ENCODE measurements around the gene PADI4.

The PADI4 gene

GRCh38 chr1:17287130-17287776, 20.7 kb upstream of the PADI4 start:
- DNase-seq: no peak

GRCh38 chr1:17289721-17290120, 18.3 kb upstream of the PADI4 start:
- DNase-seq: no peak

GRCh38 chr1:17290553-17290952, 17.4 kb upstream of the PADI4 start:
- no peak for DNase-seq

GRCh38 chr1:17292299-17293160, 15.5 kb upstream of the PADI4 start:
- DNase-seq: no peak

- no peak for DNase-seq
Measured at GRCh38 chr1:17293681-17294425, 14.1 kb upstream of the PADI4 start.

GRCh38 chr1:17295292-17295691, 12.7 kb upstream of the PADI4 start:
- DNase-seq: no peak

- DNase-seq: no peak
Measured at GRCh38 chr1:17296086-17296485, 11.9 kb upstream of the PADI4 start.

- no peak for DNase-seq
Measured at GRCh38 chr1:17297991-17298390, 10.0 kb upstream of the PADI4 start.

GRCh38 chr1:17301767-17302166, 6.2 kb upstream of the PADI4 start:
- no peak for DNase-seq

GRCh38 chr1:17304151-17304825, 3.7 kb upstream of the PADI4 start:
- DNase-seq: peak; percentile 75

- DNase-seq: no peak
Measured at GRCh38 chr1:17304826-17305175, 3.2 kb upstream of the PADI4 start.

- DNase-seq: no peak
Measured at GRCh38 chr1:17305576-17306095, 2.4 kb upstream of the PADI4 start.

GRCh38 chr1:17306407-17306806, 1.6 kb upstream of the PADI4 start:
- no peak for DNase-seq

- no peak for DNase-seq
Measured at GRCh38 chr1:17306921-17307320, 1.1 kb upstream of the PADI4 start.

- DNase-seq: no peak
Measured at GRCh38 chr1:17307329-17307728, 668 bp upstream of the PADI4 start.

GRCh38 chr1:17308593-17308992, 596 bp downstream of the PADI4 start:
- DNase-seq: no peak

- DNase-seq: no peak
Measured at GRCh38 chr1:17309426-17310067, 1.6 kb downstream of the PADI4 start.

- DNase-seq: no peak
Measured at GRCh38 chr1:17310068-17310640, 2.2 kb downstream of the PADI4 start.

GRCh38 chr1:17313530-17314309, 5.7 kb downstream of the PADI4 start:
- DNase-seq: no peak

- no peak for DNase-seq
Measured at GRCh38 chr1:17314491-17314971, 6.5 kb downstream of the PADI4 start.

GRCh38 chr1:17315542-17316130, 7.6 kb downstream of the PADI4 start:
- DNase-seq: no peak
